SK-N-SH treated with all-trans-retinoic acid at 6 μM for 48 hours (cell line): Measurements from ENCODE around the gene ZNF274.

ENCODE experiments used
- ATAC-seq: fragments of 200-7000 bp; cut with Tn5 transposase; 3 replicates; pipeline ENCODE4 v1.9.1; 2020; ENCODE audit warnings: mild to moderate bottlenecking, moderate library complexity
- ARNTL ChIP-seq: fragments of 450-650 bp; formaldehyde crosslinking; IDR thresholded peaks from 2 replicates; pipeline ENCODE4 v1.5.0; 2020; ENCODE audit warnings: low read depth, mild to moderate bottlenecking, moderate library complexity, borderline replicate concordance
- GLIS3 ChIP-seq: fragments of 250-450 bp; sonication (Bioruptor Pico); IDR thresholded peaks from 2 replicates; pipeline ENCODE4 v1.5.0; 2020; ENCODE audit warnings: mild to moderate bottlenecking, moderate library complexity
- OSR1 ChIP-seq: fragments of 250-450 bp; sonication (Bioruptor Pico); IDR thresholded peaks from 2 replicates; pipeline ENCODE4 v1.8.0; 2022; ENCODE audit warnings: moderate library complexity, mild to moderate bottlenecking, inconsistent platforms
- PPARA ChIP-seq: fragments of 250-450 bp; sonication (Bioruptor Pico); IDR thresholded peaks from 2 replicates; pipeline ENCODE4 v1.5.0; 2020; ENCODE audit warnings: mild to moderate bottlenecking, borderline replicate concordance
- RARB ChIP-seq: fragments of 250-450 bp; sonication (Bioruptor Pico); IDR thresholded peaks from 2 replicates; pipeline ENCODE4 v1.8.0; 2021; ENCODE audit warnings: mild to moderate bottlenecking, moderate library complexity
- SNAI2 ChIP-seq: fragments of 250-450 bp; sonication (Bioruptor Pico); IDR thresholded peaks from 2 replicates; pipeline ENCODE4 v1.5.0; 2020; ENCODE audit warnings: mild to moderate bottlenecking, moderate library complexity
- TOX ChIP-seq: fragments of 250-450 bp; sonication (Bioruptor Pico); IDR thresholded peaks from 2 replicates; pipeline ENCODE4 v1.8.0; 2021; ENCODE audit warnings: mild to moderate bottlenecking, moderate library complexity, borderline replicate concordance
- ZC3H10 ChIP-seq: fragments of 250-450 bp; sonication (Bioruptor Pico); IDR thresholded peaks from 2 replicates; pipeline ENCODE4 v1.5.1; 2021; ENCODE audit warnings: mild to moderate bottlenecking, moderate library complexity
- ZFP3 ChIP-seq: fragments of 250-450 bp; sonication (Bioruptor Pico); IDR thresholded peaks from 2 replicates; pipeline ENCODE4 v1.5.0; 2020; ENCODE audit warnings: mild to moderate bottlenecking, moderate library complexity
- ZFP30 ChIP-seq: fragments of 450-650 bp; formaldehyde crosslinking; IDR thresholded peaks from 2 replicates; pipeline ENCODE4 v1.5.0; 2022; ENCODE audit warnings: mild to moderate bottlenecking, moderate library complexity
- ZNF70 ChIP-seq: fragments of 450-650 bp; formaldehyde crosslinking; IDR thresholded peaks from 2 replicates; pipeline ENCODE4 v1.5.0; 2020; ENCODE audit warnings: mild to moderate bottlenecking, moderate library complexity
- ZNF8 ChIP-seq: fragments of 450-650 bp; formaldehyde crosslinking; IDR thresholded peaks from 2 replicates; pipeline ENCODE4 v1.5.0; 2020; ENCODE audit warnings: mild to moderate bottlenecking, moderate library complexity
- TF ChIP-seq, protein P1 (sequence below): fragments of 250-450 bp; sonication (Bioruptor Pico); IDR thresholded peaks from 2 replicates; pipeline ENCODE4 v1.8.0; 2021; ENCODE audit warnings: low read depth, mild to moderate bottlenecking, moderate library complexity, borderline replicate concordance
- TF ChIP-seq, protein P2 (sequence below): fragments of 250-450 bp; sonication (Bioruptor Pico); IDR thresholded peaks from 2 replicates; pipeline ENCODE4 v1.5.0; 2020; ENCODE audit warnings: mild to moderate bottlenecking, moderate library complexity
- TF ChIP-seq, protein P3 (sequence below): fragments of 250-450 bp; sonication (Bioruptor Pico); IDR thresholded peaks from 2 replicates; pipeline ENCODE4 v1.5.1; 2021; ENCODE audit warnings: mild to moderate bottlenecking, moderate library complexity
- TF ChIP-seq, protein P4 (sequence below): fragments of 250-450 bp; sonication (Bioruptor Pico); IDR thresholded peaks from 2 replicates; pipeline ENCODE4 v1.5.1; 2020; ENCODE audit warnings: low read depth, mild to moderate bottlenecking, moderate library complexity

Gene ZNF274

DNA sequence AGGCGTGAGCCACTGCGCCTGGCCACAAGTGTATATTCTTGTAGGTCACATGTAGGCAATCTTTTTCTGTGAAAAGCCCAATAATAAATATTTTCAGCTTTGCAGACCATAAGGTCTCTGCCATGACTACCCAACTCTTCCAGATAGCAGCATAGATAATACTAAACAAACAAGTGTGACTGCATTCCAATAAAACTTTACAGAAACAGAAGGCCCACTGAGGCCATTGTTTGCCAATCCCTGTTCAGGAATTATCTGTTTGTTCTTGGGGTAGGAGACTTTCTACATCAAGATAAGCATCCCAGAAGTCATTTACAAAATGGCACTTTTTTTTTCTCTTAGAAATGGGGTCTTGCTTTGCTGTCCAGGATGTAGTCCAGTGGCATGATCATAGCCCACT, 29.5 kb upstream of the ZNF274 start (continued):
- TF ChIP-seq ZC3H10 (CRISPR knock-in tag), result no peak
- no peak for TF ChIP-seq RARB
- no peak for TF ChIP-seq ZNF70 (CRISPR knock-in tag)
- no peak for TF ChIP-seq GLIS3 (CRISPR knock-in tag)
- TF ChIP-seq, protein P1, sequence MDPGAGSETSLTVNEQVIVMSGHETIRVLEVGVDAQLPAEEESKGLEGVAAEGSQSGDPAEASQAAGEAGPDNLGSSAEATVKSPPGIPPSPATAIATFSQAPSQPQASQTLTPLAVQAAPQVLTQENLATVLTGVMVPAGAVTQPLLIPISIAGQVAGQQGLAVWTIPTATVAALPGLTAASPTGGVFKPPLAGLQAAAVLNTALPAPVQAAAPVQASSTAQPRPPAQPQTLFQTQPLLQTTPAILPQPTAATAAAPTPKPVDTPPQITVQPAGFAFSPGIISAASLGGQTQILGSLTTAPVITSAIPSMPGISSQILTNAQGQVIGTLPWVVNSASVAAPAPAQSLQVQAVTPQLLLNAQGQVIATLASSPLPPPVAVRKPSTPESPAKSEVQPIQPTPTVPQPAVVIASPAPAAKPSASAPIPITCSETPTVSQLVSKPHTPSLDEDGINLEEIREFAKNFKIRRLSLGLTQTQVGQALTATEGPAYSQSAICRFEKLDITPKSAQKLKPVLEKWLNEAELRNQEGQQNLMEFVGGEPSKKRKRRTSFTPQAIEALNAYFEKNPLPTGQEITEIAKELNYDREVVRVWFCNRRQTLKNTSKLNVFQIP (CRISPR knock-in tag), result no peak

DNA sequence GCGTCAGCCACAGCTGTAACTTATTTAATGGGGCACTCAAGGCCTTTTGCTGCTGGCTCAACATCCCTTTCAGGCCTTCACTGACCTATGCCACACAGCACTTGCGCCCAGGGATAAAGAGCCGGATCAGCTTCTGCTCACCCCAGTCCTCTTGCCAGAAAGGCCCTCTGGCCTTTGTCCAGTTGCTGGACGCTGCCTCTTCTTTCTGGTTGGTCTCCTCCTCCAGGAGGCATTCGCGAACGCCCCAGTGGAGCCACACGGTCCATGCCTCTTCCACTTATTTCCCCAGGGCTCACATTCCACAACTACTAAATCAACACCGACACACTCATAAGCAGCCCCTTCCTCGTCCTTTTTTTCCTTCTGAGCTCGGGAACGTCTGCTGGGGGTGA, 28.6 kb upstream of the ZNF274 start:
- TF ChIP-seq ARNTL, result no peak
- TF ChIP-seq, protein P2, sequence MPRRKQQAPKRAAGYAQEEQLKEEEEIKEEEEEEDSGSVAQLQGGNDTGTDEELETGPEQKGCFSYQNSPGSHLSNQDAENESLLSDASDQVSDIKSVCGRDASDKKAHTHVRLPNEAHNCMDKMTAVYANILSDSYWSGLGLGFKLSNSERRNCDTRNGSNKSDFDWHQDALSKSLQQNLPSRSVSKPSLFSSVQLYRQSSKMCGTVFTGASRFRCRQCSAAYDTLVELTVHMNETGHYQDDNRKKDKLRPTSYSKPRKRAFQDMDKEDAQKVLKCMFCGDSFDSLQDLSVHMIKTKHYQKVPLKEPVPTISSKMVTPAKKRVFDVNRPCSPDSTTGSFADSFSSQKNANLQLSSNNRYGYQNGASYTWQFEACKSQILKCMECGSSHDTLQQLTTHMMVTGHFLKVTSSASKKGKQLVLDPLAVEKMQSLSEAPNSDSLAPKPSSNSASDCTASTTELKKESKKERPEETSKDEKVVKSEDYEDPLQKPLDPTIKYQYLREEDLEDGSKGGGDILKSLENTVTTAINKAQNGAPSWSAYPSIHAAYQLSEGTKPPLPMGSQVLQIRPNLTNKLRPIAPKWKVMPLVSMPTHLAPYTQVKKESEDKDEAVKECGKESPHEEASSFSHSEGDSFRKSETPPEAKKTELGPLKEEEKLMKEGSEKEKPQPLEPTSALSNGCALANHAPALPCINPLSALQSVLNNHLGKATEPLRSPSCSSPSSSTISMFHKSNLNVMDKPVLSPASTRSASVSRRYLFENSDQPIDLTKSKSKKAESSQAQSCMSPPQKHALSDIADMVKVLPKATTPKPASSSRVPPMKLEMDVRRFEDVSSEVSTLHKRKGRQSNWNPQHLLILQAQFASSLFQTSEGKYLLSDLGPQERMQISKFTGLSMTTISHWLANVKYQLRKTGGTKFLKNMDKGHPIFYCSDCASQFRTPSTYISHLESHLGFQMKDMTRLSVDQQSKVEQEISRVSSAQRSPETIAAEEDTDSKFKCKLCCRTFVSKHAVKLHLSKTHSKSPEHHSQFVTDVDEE (CRISPR knock-in tag), result no peak
- TF ChIP-seq ZFP30 (CRISPR knock-in tag), result 0 out of 2 replicates have a peak, but pooled peaks have one; percentile 16
- TF ChIP-seq ZFP3, result no peak
- TF ChIP-seq TOX (CRISPR knock-in tag), result no peak
- no peak for TF ChIP-seq RARB
- TF ChIP-seq, all 23 proteins: peak for 1
- ATAC-seq, result peak; percentile 11

DNA sequence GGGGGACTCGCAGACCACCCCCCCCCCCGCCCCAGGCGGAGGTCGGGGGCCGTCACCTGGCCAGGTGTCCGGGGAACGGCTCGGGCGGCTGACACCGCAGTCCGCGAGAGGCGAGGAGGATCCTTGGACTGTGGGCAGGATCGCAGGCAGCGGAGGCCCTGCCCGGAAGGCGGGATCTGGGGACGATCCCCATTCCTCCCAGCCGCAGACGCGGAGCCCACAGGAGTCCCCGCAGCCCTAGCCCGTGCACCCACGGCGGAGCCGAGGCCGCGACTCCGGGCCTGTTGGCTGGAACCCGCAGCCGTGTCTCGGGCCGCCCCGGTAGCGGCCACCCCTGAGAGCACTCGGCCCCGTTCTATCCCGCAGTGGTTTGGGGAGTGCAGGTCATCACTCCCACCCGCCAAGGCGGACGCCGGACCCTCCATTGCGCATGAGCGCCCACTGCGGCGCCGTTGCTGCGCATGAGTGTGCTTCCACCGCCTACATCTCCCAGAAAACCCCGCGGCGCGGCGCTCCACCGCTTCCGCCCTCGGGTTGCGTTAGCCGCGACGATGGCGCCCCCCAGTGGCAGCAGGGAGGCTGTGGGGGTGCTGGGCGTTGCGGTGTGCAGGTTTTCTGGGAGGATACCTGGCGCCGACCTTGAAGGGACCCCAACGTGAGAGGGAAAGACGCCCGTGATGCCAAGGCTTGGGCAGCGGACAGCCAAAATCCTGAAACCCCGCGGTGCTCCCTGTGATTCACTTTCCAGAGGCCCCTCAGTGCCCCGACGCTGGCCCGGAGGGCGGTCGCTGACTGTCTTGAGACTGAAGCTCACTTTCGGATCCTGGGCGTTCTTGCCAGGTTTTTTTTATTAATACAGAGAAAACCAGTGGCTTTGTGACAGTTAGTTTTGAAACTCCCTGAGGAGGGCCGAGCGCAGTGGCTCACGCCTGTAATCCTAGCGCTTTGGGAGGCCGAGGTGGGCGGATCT, 27.9 kb upstream of the ZNF274 start:
- ATAC-seq, result peak; percentile 92

DNA sequence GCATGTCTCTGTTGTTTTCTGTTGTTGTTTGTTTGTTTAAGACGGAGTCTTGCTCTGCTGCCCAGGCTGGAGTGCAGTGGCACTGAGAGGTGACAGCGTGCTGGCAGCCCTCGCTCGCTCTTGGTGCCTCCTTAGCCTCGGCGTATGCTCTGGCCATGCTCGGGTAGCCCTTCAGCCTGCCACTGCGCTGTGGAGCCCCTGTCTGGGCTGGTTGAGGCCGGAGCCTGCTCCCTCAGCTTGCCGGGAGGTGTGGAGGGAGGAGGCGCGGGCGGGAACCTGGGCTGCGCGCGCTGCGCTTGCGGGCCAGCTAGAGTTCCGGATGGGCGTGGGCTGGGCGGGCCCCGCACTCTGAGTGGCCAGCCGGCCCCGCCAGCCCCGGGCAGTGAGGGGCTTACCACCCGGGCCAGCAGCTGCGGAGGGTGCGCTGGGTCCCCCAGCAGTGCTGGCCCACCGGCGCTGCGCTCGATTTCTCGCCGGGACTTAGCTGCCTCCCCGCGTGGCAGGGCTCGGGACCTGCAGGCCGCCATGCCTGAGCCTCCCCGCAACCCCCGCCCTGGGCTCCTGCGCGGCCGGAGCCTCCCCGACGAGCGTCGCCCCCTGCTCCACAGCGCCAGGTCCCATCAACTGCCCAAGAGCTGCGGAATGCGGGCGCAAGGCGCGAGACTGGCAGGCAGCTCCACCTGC, 25.7 kb upstream of the ZNF274 start:
- TF ChIP-seq, protein P3, sequence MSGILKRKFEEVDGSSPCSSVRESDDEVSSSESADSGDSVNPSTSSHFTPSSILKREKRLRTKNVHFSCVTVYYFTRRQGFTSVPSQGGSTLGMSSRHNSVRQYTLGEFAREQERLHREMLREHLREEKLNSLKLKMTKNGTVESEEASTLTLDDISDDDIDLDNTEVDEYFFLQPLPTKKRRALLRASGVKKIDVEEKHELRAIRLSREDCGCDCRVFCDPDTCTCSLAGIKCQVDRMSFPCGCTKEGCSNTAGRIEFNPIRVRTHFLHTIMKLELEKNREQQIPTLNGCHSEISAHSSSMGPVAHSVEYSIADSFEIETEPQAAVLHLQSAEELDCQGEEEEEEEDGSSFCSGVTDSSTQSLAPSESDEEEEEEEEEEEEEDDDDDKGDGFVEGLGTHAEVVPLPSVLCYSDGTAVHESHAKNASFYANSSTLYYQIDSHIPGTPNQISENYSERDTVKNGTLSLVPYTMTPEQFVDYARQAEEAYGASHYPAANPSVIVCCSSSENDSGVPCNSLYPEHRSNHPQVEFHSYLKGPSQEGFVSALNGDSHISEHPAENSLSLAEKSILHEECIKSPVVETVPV (CRISPR knock-in tag), result no peak
- TF ChIP-seq, protein P4, sequence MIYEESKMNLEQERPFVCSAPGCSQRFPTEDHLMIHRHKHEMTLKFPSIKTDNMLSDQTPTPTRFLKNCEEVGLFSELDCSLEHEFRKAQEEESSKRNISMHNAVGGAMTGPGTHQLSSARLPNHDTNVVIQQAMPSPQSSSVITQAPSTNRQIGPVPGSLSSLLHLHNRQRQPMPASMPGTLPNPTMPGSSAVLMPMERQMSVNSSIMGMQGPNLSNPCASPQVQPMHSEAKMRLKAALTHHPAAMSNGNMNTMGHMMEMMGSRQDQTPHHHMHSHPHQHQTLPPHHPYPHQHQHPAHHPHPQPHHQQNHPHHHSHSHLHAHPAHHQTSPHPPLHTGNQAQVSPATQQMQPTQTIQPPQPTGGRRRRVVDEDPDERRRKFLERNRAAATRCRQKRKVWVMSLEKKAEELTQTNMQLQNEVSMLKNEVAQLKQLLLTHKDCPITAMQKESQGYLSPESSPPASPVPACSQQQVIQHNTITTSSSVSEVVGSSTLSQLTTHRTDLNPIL (CRISPR knock-in tag), result no peak
- no peak for TF ChIP-seq ZNF8 (CRISPR knock-in tag)
- TF ChIP-seq, protein P1 (CRISPR knock-in tag), result no peak
- TF ChIP-seq, all 23 proteins: peak for 0
- ATAC-seq, result no peak

More for the DNA sequence above, 27.9 kb upstream of the ZNF274 start:
- TF ChIP-seq PPARA (CRISPR knock-in tag) (no peak), OSR1 (CRISPR knock-in tag) (no peak), ZNF8 (CRISPR knock-in tag) (no peak), ARNTL (no peak), GLIS3 (CRISPR knock-in tag) (no peak), RARB (no peak), SNAI2 (CRISPR knock-in tag) (no peak)
- TF ChIP-seq, protein P4 (CRISPR knock-in tag), result no peak
- TF ChIP-seq, protein P1 (CRISPR knock-in tag), result no peak
